ENCODE results near the gene ZNF827.
"Not testable (repeated sequence)": the region's sequence is repeated elsewhere in the genome, so short reads cannot be mapped to it uniquely, and the experiment has no call there.

The ZNF827 gene

GRCh38 chr4:145861336-145862318 lies 77.0 kb downstream of the ZNF827 start:
- DNase-seq: no peak

DNA sequence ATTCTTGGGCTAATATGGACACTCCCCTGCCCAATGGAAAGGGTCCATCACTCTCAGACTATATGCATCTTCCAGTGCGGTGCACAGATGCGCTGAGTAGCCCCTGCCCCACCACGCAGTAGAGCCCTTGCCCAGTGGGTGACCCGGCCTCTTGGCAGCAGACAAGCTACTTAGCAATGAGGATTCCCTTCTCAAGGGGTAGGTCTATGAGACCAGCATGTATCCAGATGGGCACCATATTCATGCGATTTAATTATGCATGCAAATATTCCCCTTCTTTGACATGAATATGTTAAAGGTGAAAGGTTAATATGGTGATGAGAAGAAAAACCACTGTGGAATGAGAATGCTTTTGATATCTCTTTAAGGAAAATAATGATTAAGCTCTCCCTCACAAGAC lies 77.7 kb downstream of the ZNF827 start:
- DNase-seq: no peak

- DNase-seq: no peak
Observed at GRCh38 chr4:145860446-145860845, 78.2 kb downstream of the ZNF827 start.

DNA sequence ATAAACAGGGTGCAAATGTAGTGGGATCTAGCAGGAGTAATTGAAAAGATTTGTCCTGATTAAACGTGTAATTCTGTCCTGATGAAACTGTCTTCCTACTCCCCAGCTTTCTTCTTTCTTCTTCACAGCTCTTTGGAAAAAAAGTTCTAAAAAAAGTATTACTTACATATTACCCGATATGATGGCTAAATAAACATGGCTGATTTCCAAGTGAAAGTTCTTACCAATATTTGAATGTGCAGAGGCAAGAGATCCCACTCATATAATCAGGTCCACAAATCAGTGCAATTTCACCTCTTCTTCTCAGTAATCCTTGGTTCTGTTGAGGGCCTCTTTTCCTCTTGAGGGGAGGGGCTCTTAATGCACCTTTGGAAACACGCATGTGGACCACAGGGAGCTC lies 78.7 kb downstream of the ZNF827 start:
- no peak for DNase-seq

GRCh38 chr4:145859426-145859825 lies 79.2 kb downstream of the ZNF827 start:
- DNase-seq: no peak

GRCh38 chr4:145852256-145852839 lies 86.3 kb downstream of the ZNF827 start:
- no peak for DNase-seq

DNA sequence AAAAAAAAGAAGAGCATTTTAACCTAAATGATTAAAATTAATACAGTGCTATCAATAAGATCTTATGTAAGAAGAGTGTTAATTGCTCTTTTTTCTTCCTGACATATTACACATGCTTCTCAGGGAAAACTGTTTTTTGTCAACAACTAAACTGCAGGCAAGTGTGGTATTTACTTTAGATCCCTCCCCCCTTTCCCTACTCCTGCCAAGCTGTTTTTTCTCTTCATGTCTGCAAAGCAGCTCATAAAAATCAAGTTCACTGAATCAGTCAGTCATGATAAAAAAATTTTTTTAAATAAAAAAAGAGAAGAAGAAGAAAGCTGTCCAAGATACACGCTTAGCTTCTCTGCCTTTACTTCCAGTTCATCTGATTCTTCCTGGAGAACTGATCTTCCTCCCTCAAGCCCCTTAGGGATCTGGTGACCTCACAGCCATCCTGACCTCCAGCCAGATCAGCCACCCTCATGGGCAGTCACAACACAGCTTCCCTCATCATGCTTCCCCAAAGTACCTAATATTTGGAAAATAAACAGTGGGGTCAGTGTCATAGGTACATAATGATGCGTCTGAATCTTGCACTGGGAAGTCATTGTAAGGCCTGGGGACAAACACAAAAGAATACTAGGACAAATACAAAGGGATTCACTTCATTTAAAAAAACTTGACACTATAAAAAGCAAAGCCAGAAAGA lies 87.0 kb downstream of the ZNF827 start:
- DNase-seq: no peak

DNA sequence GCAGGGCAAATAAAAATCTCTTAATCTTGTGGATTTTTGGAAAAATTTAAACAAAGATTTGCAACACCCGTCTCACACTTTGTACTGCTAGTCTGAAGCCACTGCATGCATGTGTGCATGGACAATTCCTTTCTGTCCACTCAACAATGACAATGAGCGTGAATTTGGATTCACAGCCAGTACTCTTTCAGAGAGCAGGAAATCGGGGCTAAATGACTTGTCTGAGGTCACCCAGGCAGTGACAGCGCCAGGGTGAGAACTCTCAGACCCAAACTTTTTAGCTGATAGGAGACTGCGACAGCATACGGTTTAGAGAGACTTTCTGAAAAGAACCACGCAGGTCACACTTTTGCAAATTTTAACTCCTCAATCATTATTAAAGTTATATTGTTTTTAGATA lies 90.9 kb downstream of the ZNF827 start:
- DNase-seq: no peak

- DNase-seq: no peak
Observed at GRCh38 chr4:145845118-145845517, 93.5 kb downstream of the ZNF827 start.

DNA sequence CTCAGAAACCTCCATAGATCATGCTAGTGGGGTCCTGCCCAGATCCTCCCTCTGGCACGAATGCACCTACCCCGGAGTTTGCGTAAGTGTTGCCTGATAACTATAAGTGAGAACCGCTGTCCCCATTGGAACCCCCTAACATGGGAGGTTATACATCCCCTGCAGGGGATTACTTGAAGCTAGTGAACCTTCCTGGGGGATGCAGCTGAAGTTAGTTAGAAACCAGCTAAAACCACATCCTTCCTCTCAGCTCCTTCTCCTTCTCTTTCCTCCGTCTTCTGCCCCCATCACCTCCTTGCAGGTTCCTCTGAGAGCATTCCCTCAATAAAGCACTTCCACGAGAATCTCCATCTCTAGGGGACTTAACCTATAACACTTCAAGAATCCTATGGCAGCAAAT lies 95.0 kb downstream of the ZNF827 start:
- DNase-seq: no peak

GRCh38 chr4:145843148-145843547 lies 95.5 kb downstream of the ZNF827 start:
- DNase-seq: no peak

GRCh38 chr4:145842224-145842887 lies 96.3 kb downstream of the ZNF827 start:
- DNase-seq: no peak

DNA sequence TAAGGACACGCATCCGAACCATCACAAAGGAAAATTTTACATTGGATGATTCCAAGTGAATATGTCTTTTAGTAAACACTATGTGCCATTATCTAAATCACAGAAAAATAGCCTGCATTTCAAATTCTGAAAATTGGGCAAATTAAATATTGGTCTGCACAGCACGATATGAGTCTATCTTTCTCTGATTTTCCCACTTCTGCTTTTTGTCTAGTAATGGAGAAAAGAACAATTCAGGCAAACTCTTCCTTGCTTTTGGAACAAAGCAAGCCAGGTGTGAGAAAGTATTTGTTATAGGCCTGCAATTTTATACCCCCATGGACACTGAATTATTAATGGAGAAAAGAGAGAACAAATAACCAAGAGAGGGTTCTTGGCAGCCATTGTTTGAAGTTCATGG lies 97.8 kb downstream of the ZNF827 start:
- no peak for DNase-seq

DNA sequence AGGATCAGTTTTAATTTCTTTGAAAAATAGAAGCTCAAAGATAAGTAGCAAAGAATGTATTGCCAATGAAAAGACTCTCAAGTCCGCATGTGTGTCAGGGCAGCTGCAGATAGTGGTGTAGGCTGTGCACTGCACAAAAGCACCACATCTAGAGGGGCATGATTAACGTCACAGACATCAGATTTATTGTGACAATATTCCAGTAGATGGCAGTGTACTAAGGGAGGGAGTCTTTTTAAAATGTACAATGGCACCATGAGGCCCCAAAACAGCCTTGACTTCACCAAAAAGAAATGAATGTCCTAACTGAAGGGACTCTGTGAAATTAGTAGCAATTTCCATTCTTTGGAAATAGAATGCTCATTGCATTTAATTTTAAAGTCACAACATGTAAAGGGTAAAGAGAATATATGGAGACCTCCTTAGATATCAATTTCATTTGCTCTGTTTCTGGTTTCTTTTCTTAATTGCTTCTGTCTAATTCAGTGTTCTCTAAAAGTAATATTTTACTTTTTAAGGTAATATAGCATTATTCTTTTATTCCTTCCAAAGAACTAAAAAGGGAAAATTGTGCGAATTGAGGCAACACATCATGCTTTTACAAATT lies 98.4 kb downstream of the ZNF827 start:
- DNase-seq: peak; percentile 40

GRCh38 chr4:145839151-145839550 lies 99.5 kb downstream of the ZNF827 start:
- DNase-seq: no peak

DNA sequence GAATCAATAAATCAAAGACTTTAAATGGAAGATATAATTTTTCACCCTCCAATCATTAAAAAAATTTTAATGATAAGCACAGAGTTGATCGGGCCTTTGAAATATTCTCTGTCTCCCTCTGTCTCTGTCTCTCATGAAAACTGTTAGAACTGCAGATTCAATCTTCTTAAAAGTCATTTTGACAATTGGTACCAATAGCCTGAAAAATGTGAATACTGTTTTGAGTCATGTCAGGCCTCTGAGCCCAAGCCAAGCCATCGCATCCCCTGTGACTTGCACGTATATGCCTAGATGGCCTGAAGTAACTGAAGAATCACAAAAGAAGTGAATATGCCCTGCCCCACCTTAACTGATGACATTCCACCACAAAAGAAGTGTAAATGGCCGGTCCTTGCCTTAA lies 106.2 kb downstream of the ZNF827 start:
- DNase-seq: not testable (repeated sequence)

GRCh38 chr4:145830699-145831098 lies 107.9 kb downstream of the ZNF827 start:
- no peak for DNase-seq

DNA sequence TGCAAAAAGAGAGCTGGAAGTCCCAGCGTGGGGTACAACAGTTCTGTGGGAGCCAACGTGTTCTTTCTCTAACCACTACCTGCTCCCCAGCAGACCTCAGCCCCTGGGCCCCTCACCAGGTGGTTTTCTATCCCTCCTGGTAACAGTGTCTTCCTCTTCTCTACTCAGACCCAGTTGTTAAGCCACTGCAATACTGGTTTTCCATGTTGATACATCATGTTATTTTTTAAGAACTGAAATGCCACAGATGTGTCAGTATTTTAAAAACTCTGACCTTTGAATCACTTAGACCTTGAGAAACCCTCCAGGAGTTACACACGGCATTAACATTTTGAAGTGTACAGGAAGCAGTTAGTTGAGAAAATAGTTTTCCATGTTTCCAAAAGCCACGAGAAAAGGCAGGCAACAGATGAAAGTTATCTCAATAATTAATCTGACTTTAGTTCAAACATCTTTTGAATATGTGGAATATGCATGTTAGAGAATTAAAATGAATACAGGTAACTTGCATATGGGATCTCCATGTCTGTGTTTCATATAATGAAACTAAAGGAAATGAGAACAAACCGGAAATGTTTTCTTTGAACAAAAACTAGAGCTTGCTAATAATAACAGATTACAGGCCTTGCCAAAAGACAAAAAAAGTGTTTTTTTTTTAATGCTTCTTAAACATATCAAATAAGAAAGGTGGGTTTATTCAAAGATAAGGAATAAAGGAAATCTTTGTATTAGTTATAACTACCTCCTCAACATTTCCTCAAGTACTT lies 108.8 kb downstream of the ZNF827 start:
- DNase-seq: no peak

GRCh38 chr4:145828802-145829485 lies 109.7 kb downstream of the ZNF827 start:
- DNase-seq: no peak

GRCh38 chr4:145827885-145828284 lies 110.7 kb downstream of the ZNF827 start:
- DNase-seq: no peak

DNA sequence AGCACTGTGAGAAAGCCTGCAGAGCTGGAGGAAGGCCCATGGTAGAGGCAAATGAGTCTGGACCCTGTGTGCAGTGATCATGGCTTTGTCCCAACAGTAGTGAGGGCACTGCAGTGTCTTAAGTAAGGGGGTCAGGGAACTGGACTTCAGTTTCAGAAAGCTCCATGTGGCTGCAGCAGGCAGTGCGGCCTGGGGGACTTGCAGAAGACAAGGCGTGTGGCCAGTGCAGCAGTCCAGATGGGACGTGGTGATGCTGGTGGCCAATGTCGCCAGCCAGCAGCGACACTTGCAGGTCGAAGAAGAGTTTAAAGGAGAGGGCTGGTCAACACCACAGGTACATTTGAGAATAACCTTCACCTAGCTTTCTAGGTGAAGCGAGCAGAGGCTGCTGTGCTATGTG lies 113.4 kb downstream of the ZNF827 start:
- DNase-seq: no peak

Data from NCI-H1105 treated with DMSO at 0.1 percent for 48 hours (cell line).